ENCODE measurements around the gene RTBDN.
A peak's percentile ranks its signal among the peaks of the same experiment; 100 is the strongest.
"Not testable (repeated sequence)": the region's sequence is repeated elsewhere in the genome, so short reads cannot be mapped to it uniquely, and the experiment has no call there.

Gene RTBDN

GRCh38 chr19:12817188-12817587, 17.2 kb downstream of the RTBDN start:
- DNase-seq = not testable (repeated sequence)

- no peak for DNase-seq
Observed at GRCh38 chr19:12815088-12815487, 19.3 kb downstream of the RTBDN start.

- DNase-seq = peak; percentile 67 to 74
Observed at GRCh38 chr19:12806242-12807081, 27.9 kb downstream of the RTBDN start, which contains the start of gene RNASEH2A. Gene RNASEH2A (plus strand): TSS chr19:12806584. CDS start chr19:12806674, 90 bp downstream.

- no peak for DNase-seq
Observed at GRCh38 chr19:12804051-12804450, 30.3 kb downstream of the RTBDN start.

- no peak for DNase-seq
Observed at GRCh38 chr19:12802267-12803106, 31.9 kb downstream of the RTBDN start.

GRCh38 chr19:12801466-12802266, 32.7 kb downstream of the RTBDN start, which contains the start of the genes PRDX2 and THSD8:
Gene PRDX2 (minus strand): TSS chr19:12801800. CDS start chr19:12801261, 539 bp downstream.
Gene THSD8 (plus strand): TSS chr19:12802069. CDS start chr19:12802072, 3 bp downstream.
- peak in 1 of 2 donors; percentile 36 for DNase-seq

GRCh38 chr19:12800923-12801465, 33.4 kb downstream of the RTBDN start:
- DNase-seq = no peak

GRCh38 chr19:12800466-12800770, 34.0 kb downstream of the RTBDN start:
- DNase-seq = no peak

GRCh38 chr19:12799742-12800465, 34.5 kb downstream of the RTBDN start:
- no peak for DNase-seq

GRCh38 chr19:12797607-12798006, 36.8 kb downstream of the RTBDN start:
- not testable (repeated sequence) for DNase-seq

- DNase-seq = no peak
Observed at GRCh38 chr19:12797141-12797587, 37.2 kb downstream of the RTBDN start.

- DNase-seq = peak; percentile 55
Observed at GRCh38 chr19:12796146-12797071, 38.0 kb downstream of the RTBDN start.

GRCh38 chr19:12794971-12795381, 39.4 kb downstream of the RTBDN start:
- no peak for DNase-seq

- no peak for DNase-seq
Observed at GRCh38 chr19:12794196-12794941, 40.0 kb downstream of the RTBDN start.

- peak; percentile 83 to 97 for DNase-seq
Observed at GRCh38 chr19:12793290-12794195, 40.8 kb downstream of the RTBDN start.

- DNase-seq = peak in 1 of 2 donors; percentile 16
Observed at GRCh38 chr19:12792853-12793289, 41.5 kb downstream of the RTBDN start.

GRCh38 chr19:12792051-12792852, 42.1 kb downstream of the RTBDN start:
- DNase-seq = peak; percentile 47 to 84

Measured in bone marrow (tissue), 2 donors.